AG08396 (cell line): ENCODE data around the gene GSN.

Experiments
- DNase-seq: peaks from one replicate; pipeline ENCODE4 v3.0.0; 2012; ENCODE audit warnings: low spot score, mixed read lengths

GSN gene

DNA sequence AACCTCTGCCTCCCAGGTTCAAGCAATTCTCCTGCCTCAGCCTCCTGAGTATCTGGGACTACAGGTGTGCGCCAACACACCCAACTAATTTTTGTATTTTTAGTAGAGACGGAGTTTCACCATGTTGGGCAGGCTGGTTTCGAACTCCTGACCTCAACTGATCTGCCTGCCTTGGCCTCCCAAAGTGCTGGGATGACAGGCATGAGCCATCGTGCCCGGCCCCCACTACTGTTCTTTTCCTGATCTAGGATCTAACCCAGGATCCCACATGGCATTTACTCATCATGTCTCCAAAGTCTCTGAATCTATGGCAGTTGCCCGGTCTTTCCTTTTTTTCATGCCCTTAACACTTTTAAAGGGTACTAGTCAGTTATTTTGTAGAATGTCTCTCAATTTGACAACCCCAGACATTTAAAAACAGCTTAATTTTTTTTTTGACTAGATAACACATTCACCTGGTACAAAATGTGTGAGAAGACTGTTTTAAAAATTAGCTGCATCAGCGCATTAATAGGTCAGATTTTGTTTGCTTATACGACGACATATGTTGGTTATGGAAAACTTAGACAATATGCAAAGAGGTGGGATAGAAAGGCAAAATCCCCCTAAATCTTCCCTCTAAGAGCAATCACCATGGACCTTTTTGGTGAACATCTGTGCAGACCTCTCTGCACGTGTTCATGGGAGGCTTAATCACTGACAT is 55.6 kb downstream of the GSN start:
- DNase-seq: no peak

DNA sequence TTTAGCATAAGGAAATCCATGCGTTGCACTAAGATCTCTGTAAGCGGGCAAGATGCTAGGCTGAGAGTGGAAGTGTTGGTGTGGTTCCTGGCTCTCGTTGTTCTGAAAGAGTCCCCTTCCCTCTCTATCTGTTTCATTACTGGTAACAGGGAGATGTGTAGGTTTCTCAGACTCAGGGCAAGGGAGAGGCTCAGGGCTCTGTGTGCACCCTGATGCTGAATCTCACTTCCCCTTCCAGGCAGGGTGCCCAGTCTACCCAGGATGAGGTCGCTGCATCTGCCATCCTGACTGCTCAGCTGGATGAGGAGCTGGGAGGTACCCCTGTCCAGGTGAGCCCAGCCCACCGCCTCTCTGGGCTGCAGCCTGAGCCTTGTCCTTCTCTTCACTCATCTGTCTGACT is 56.4 kb downstream of the GSN start:
- DNase-seq: no peak

DNA sequence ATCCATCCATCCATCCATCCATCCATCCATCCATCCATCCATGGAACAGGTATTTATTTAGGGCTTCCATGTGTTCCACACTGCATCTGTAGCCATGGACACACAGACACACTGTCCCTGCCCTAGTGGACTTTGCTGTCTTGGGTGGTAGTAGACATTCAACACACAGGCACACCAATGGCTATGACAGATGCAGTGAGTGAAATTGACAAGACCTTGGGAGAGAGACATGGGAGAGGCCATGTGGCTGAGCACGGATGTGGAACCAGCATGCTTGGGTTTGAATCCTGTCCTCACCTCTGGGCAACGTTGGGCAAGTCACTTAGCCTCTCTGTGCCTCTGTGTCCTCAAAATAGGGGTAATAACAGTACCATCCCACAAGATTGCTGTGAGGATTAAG is 56.8 kb downstream of the GSN start:
- DNase-seq: no peak

DNA sequence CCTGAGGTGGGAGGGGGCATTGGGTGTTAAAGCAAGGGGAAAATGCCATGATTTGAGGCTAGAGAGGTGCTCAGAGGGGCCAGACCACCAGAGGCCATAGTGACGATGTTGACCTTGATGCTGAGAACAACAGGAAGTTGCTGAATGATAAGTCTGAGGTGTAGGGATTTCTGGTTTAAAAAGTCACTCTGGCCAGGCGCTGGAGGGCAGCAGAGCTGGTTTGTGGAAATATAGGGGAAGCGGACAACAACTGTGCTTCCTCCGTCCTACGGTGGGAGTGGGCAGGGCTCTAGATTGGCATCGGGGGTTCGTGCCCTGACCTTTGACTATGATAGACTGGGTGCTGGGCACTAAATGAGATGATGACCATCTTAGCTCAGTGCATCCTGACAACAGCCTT is 57.4 kb downstream of the GSN start:
- no peak for DNase-seq

DNA sequence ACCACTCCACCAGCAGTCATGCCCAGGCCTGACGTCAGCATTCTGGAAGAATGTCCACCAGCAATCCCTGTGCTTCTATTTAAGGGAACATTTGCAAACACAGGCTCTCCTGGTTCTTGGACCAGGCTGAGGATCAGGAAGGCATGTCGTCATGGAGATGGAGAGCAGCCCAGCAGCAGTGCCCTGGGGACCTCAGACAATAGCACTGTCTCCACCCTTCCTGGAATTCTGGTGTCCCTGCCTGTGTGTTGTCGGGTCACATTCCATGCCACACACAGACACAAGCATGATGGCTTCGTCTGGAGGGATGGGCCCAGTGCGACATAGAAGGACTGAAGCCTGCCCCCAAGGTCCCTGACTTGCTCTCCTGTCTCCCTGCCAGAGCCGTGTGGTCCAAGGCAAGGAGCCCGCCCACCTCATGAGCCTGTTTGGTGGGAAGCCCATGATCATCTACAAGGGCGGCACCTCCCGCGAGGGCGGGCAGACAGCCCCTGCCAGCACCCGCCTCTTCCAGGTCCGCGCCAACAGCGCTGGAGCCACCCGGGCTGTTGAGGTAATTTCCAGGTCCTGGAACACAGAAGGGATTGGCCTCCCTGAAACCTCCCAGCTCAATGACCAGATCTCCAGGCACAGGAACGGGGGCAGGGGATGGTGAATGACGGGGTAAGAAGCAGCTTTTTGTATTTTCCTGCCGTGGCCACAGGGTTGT is 58.3 kb downstream of the GSN start:
- DNase-seq: peak; percentile 68

DNA sequence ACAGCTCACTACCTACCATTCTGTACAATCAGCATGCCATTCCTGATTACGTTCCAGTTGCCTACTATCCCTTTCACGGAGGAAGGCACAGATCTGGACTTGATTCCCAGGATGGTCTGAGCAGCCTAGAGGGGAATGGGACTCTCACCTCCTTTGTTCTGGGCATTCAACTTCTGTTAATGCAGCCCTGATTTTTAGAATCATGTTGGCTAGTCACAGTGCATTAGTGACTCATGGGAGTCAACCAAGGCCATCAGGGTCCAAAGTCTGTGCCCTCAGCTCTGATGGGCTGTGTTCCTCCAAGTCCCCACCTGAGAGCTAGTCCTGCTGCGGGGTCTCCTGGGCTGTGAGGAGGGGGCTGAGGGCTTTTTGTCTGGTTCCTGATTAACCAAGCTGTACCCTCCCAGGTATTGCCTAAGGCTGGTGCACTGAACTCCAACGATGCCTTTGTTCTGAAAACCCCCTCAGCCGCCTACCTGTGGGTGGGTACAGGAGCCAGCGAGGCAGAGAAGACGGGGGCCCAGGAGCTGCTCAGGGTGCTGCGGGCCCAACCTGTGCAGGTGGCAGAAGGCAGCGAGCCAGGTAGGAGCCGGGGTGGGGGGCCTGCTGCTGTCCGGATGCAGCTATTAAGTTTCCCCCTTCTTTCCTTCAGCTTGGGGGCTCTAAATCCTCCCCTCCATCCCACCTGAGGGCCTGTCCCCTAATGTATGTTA is 59.1 kb downstream of the GSN start:
- no peak for DNase-seq

DNA sequence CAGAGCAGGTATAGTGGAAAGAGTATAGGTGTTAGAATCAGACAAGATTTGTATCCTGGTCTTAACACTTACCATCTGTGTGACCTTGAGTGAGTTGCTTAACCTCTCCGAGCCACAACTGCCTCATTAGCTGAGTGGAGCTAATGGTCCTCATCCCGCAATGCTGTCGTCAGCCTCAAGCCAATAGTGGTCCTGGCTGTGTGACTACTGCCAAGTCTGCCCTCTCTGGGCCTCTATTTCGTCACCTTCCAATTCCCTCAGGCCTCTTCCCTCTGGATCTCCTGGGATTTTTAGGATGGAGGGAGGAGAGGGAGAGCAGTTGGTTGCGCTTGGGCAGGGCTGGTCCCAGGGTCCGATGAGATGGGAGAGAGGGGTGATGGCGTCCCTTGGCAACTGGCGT is 60.5 kb downstream of the GSN start:
- DNase-seq: no peak

DNA sequence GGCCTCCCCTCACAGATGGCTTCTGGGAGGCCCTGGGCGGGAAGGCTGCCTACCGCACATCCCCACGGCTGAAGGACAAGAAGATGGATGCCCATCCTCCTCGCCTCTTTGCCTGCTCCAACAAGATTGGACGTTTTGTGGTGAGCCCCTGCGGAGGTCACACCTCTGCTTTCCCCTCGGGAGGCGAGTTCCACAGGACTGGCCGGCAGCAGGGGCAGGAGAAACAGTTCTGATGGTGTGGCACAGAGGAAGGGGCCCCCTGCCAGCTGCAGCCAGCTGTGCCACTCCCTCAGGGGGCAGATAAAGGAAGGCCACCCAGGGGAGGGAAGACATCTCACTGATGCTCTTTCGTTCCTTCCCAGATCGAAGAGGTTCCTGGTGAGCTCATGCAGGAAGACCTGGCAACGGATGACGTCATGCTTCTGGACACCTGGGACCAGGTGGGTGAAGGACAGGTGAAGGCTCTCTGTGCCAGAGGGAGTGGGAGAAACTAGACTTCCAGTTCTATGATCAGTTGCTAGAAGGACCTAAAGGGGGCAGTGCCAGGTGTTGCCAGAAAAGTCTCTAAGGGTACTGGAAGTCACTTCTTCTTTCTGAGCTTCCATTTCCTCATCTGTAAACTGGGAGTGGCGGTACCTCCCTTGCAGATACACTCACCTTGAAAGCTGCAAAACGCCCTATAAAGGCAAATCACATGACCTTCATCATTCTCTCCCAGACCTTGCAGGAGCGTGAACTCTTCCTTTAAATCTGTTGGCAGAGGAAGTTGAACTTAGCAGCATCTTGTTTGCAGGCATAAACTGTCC is 61.1 kb downstream of the GSN start:
- no peak for DNase-seq

DNA sequence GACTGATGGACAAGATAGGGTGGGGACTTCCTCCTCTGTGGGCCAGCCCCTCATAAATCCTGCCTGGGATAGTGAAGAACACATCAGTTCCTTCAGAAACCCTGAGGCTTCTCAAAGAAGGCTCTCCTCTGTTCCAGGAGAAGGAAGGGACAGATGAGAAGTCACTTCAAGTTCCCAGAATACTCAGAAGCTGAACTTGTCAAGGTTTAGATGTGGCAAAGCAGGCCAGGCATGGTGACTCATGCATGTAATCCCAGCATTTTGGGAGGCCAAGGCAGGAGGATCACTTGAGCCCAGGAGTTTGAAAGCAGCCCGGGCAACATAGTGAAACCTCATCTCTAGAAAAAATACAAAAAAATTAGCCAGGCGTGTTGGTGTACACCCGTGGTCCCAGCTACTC is 63.6 kb downstream of the GSN start:
- DNase-seq: no peak

DNA sequence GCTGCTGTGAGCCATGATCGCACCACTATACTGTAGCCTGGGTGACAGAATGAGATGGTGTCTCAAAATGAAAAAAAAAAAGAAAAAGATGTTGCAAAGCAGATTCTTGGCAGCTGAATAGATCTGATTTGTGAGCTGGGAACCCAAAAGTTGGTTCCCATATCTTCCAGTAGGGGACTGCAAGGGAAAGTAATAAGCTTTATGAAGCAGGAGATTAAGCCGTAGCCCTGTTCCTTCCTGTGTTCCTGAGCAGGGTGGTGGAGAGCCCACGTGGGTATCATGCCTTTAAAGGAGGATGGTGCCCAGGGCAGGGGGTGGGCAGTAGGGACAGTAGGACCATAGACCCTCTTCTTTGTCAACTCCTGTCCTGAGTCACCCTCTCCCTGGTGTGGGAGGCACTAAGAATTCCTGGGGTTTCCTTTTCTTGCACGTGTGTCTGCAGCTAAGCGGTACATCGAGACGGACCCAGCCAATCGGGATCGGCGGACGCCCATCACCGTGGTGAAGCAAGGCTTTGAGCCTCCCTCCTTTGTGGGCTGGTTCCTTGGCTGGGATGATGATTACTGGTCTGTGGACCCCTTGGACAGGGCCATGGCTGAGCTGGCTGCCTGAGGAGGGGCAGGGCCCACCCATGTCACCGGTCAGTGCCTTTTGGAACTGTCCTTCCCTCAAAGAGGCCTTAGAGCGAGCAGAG is 64.2 kb downstream of the GSN start:
- DNase-seq: peak; percentile 79

DNA sequence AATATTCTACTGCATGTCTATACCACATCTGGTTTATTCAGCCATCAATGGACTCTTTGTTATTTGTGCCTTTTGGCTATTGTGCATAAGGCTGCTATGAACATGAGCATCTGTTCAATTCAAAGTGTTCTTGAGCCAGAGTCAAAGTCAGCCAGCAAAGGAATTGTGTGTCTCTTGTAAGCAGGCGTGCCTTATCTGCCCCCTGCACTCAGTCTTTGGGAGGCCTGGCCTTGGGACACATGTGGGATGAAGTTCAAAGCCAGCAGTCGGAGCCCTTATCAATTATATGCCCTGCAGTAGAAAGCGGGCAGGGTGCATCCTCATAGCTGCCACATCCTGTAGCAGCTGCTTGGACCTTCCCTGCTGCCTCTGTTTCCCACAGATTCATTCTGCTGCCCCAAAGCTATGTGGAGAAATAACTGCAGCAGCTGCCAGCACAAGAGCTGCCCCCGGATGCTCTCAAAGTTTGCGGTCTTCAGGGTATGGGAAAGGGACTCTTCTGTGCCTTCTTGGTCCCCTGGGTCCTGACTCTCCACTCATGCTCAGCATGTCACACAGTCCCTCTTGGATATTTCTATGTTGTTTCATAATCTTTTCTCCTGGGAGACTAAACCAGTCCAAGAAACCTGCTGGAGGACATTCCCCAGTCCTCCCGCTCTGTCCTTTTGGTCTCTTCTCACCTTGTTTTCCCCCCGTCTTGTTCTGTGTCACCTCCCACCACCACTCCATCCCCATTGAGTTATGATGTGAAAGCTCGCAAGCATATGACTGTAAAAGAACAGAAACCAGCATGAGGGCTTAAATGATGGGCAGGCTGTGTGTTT is 66.2 kb downstream of the GSN start:
- DNase-seq: no peak

DNA sequence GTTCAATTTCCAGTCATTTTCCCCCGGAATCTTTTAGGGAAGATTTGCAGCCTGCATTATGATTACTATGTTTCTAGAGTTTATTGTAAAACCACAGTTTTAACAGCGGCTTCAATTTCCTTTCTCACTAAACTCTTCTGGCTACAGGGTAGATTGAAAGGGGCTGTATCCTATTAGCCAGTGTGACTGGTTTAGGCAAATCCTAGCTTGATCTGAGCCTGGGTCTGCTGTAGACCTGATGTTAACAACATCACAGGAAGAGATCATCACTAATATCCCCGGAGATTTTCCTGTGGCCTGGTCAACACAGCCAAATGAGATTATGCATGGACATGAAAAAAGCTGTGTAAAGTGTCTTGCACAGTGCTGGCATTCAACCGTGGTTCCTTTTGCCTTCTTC is 68.7 kb downstream of the GSN start:
- no peak for DNase-seq

DNA sequence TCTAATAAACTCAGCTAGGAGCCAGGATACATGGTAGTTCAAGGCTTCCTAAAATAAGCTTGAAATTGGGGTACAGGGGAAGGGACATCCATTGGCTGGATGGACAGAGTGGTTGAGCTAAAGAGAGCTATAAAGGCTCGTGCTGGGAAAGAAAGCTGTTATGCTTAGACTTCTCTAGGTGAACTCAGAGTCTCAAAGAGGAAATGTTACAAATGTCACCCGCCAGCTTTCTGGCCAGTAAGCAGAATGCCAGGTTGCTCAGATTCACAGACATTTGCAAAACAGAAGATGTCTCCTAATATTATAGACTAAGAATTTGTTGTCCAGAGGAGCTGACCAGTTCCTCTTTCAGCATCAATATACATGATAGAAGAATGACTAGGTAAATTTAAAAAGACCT is 71.5 kb downstream of the GSN start:
- no peak for DNase-seq

DNA sequence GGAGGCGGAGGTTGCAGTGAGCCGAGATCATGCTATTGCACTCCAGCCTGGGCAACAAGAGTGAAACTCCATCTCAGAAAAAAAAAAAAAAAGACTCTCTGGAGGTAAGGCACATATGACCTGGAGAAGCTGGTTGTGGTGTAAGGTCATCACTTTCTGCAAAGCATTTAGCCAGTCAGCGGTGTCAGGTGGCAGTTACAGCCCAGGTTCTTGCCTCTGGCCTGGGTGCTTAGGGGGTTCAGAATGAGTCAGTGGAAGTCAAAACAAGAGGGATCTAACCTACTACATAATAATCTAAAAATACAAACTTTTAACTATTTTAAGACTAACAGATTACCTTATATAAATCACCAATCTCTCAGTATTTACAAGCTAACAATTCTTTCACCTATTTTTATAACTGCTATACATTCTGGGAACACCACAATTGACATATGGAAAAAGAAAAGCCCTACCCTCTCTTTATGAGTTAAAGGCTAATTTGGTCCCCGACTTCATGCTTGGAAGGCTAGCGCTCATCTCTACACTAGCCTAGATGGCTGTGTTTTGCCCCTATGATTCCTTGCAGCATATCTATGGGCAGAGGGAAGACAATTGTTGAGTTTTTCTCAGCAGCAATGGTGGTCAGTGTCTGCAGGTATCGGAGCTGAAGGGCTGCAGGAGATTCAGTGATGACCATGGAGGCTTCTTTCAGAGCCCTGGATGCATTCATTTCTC is 72.9 kb downstream of the GSN start:
- no peak for DNase-seq

DNA sequence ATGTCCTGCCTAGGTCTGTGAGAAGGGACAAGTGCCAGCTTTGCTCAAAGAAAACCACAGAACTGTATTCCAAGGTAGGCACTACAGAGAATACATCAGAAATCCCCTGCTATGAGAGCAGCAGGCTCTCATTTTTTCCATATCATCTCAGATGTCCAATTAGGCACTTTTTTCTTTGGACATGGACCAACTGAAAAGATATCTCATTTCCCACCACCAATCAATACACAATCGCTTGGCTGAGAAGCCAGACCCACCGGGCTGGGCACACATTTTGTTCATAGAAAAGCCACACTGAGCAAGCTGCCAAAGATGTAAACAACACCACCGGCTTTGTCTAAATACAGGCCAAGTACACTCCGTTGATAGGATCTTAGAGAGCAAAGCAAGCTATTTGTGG is 76.2 kb downstream of the GSN start:
- no peak for DNase-seq

DNA sequence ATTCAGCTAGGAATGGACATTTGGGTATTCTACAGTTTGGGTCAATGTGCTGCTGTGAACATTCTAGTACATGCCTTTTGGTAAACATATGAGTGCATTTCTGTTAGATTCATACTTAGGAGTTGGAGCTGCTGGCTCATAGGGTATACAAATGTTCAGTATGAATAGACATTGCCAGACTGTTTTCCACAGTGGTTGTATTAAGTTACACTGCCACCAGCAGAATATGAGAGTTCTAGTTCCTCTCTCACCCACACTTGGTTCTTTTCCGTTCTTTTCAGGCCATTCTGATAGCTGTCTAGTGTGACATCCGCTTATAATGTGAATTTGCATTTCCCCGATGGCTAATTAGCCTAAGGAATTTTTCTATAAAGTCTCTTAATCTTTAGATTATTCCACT is 77.1 kb downstream of the GSN start:
- DNase-seq: no peak

DNA sequence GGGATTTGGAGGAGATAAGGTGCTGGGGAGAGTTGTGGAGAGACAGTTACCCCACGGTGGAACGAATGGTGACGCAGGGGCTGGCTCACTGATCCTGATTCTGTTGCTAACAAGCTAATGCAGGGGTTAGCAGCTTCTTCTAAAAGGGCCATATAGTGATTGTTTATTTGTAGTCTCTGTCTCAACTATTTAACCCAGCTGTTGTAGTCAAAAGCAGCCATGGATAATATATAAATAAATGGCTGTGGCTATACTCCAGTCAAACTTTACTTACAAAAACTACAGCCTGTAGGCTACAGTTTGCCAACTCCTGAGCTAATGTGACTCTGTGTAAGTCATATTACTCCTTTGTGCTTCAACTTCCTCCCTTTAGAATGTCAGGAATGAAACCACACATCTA is 80.3 kb downstream of the GSN start:
- no peak for DNase-seq

DNA sequence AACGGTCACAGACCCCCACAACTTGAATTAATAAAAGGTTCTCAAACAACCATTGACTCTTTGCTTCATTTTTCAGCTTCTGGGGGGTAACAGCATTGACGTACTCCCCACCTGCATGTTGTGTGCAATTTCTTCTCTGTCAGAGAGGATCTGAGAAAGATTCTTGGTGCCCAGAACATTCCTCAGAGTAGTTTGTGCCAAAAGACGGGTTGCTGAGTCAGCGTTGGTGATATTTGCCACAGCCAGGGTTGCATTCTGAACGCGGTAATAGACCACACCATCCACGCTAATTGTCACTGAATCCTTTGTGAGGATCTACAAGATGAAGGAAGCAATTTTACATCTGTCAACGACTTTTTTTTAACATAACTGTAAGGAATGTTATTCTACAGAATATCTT is 81.0 kb downstream of the GSN start:
- no peak for DNase-seq

DNA sequence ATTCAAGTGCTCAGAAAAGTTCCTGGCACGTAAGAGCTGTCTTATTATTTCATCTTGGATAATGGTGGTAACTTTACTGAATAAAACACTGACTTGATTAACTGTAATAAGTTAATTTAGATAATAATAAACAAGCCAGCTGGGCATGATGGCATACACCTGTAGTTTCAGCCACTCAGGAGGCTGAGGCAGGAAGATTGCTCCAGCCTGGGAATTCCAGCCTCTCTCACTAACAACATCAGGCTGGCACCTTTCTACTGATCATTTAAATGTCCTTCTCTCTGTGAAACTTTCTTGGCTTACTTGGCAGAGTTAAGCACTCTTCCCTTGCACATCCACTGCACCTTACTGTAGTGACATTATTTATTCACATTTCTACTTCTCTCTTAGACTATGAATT is 82.1 kb downstream of the GSN start:
- DNase-seq: no peak

DNA sequence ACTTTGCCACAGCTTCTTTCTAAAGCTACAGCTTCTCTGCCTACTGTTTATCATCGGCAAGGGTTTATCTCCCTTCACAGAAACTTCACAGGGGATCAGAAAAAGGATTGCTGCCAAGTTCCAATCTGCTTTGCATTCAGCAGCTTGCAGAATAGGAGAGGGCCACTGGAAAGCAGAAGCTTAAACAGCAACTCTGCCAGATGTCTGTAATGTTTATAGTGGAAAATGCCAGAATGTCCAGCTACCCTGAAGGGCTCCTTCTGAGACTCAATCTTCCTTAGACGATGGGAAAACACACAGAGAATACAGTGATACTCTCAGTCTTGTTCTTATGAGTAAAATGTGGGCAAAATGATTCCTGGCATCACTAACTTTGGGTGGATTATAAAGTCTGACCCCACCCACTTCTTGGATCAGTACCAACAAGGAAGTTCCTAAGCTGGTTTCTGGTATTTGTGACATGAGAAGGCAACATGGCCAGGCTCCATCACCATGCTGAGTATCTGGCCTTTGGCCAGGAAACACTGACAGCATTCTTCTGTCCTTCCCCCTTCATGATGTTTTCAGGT is 83.1 kb downstream of the GSN start:
- DNase-seq: peak; percentile 59
